WI38 (cell line): ENCODE data around the gene GRID1.

Source experiments
- H3K4me3 ChIP-seq: 2 replicates; pipeline ENCODE4 v1.5.1; 2011; ENCODE audit warnings: low read depth, mild to moderate bottlenecking, control low read depth, low read length
- TF ChIP-seq, protein P1 (sequence below): IDR thresholded peaks from 2 replicates; pipeline ENCODE4 v1.5.1; 2012; ENCODE audit warnings: low read depth, mild to moderate bottlenecking, control low read depth, low read length

Gene GRID1

DNA sequence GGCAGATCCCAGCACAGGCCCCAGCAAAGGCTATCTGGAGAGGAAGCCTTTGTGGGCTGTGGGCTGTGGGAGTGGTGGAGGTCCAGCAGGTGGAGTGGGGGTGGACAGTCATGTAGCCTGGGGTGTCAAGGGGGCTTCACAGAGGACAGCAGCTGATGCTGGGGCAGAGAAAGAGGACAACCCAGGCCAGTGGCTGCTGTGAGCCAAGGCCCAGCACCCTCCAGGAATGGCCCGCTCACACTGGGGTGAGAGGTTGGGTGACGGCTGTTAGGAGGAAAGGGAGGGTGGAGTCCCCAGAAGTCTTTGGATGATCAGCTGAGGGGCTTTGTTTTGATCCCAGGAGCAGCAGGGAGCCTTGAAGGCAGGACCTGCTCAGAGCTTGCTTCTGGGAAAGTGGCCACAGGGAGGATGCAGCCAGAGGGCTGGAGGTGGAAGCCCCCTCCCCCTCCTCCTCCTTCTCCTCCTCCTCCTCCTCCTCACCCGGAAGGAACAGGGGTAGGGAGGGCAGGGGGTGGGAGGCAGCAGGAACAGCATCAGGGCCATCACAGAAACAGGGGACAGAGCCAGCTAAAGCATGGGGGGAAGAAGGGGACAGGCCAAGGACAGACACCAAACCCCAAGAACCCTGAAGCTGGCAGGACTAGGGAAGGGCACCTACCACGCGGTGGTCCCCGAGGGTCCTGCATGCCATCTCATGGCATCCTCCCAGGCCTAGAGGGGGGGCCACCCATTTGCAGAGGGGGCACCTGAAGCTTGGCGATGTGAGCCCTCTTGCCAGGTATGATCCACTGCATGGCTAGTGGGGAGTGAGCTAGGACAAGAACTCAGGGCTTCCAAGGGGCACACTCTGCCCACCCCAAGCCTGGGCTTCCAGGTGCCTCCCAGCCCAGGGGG, 144.9 kb downstream of the GRID1 start:
- TF ChIP-seq, protein P1, sequence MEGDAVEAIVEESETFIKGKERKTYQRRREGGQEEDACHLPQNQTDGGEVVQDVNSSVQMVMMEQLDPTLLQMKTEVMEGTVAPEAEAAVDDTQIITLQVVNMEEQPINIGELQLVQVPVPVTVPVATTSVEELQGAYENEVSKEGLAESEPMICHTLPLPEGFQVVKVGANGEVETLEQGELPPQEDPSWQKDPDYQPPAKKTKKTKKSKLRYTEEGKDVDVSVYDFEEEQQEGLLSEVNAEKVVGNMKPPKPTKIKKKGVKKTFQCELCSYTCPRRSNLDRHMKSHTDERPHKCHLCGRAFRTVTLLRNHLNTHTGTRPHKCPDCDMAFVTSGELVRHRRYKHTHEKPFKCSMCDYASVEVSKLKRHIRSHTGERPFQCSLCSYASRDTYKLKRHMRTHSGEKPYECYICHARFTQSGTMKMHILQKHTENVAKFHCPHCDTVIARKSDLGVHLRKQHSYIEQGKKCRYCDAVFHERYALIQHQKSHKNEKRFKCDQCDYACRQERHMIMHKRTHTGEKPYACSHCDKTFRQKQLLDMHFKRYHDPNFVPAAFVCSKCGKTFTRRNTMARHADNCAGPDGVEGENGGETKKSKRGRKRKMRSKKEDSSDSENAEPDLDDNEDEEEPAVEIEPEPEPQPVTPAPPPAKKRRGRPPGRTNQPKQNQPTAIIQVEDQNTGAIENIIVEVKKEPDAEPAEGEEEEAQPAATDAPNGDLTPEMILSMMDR = no peak

DNA sequence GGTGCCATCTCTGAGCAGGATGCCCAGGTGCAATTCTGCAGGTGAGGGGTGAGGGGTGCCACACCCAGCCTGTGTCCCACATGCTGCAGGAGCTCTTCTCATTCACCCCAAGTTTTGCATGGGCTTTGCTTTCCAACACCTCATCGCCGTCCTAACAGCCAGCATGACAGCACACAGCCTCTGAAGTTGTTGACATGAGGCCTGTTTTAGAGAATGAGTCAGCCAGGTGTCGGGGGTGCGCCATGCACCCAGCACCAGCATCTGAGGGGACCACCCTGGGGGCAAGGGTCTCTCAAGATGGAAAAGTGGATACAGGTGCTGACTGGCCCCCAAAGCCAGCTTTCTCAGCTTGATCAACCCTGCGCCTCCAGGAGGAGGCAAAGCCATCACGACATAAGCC, 146.0 kb downstream of the GRID1 start:
- TF ChIP-seq, protein P1 = no peak
- no peak overlapping the region for H3K4me3 ChIP-seq

More for the DNA sequence above, 144.9 kb downstream of the GRID1 start:
- H3K4me3 ChIP-seq = no peak overlapping the region

DNA sequence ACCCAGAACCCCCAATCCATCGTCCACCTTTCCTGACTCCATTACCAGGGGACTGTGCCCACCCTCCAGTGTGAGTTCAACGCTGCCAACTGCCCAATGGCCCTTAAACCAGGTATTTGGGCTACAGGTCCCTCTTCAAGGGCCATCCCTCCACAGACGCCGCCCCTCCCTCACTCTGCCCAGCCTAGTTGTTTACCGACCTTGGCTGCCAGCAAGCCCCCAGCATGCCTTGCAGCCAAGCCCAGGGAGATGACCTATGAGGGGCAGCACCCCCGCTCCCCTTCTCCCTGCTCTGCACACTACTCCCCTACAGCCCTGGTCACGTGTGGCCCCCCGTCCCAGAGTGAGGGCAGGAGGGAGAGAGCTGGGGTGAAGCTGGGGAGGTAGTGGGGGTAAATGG, 147.3 kb downstream of the GRID1 start:
- no peak overlapping the region for H3K4me3 ChIP-seq
- TF ChIP-seq, protein P1 = no peak

DNA sequence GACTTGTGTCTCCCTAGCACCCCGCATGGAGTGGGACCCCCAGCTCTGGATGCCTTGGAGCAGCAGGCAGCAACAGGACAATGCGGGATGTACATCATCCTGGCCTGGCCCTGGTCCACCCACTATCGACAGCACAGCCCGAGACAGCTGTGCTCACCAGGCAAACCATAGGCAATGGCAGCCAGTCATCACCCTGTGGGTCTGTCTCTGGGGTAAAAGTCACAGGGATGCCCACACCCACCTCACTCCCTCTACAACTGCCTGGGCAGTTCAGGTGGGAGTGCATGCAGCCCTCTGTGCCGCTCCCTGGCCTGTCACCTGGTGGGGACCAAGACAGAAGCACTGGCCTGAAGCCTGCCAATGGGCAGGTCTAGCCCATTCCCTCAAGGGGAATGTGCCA, 147.8 kb downstream of the GRID1 start:
- TF ChIP-seq, protein P1 = no peak
- H3K4me3 ChIP-seq = no peak overlapping the region

DNA sequence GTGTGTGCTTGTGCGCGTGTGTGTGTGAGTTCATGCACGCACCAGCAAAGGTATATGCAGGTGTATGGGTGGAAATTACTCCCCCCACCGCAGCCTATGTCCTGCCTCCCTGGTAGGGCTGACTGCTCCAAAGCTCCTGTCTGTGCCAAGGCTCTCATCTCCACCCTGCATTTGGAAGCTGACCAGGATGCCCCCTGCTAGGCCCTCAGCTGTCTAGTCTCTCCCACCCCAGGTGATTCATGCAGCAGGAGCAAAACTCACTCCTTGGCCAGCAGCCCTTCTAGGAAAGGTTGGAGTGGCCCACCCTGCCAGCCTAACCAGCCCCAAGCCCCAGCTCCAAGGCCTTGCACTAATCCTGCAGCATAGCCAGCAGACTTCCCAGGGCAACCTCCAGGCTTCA, 148.4 kb downstream of the GRID1 start:
- TF ChIP-seq, protein P1 = no peak
- no peak overlapping the region for H3K4me3 ChIP-seq

DNA sequence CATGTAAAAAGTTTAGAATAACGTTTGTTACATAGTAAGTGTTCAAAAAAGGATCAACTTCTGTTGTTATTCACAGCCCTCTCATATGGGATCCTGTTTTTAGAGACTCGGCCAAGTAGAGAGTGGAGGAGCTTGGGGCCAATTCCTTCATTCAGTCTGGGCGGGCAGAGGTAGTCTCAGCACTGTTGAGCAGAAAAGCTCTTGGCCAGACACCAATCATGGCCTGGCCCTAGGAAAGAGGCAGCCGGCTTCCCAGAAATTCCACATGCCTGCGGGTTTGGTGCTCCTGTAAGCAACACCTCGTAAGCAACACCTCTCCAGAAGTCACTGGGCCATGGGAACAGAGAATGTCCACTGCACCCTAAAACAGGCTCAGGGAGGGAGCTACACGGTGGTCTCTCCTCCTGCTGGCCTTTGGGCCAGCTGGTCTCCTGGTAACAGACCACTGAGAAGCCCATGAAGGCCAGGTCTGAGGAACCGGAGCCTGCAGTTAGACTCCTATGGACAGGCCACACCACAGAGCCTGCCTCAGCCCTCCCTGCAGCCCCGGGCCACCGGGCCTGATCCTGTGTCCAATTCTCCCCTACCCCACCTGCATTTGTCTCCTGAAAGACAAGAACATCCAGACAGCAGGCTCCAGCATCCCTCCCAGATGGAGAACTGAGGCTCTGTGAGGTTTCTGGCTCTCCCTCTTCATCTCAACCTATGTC, 149.1 kb downstream of the GRID1 start:
- TF ChIP-seq, protein P1 = no peak
- H3K4me3 ChIP-seq = no peak overlapping the region

DNA sequence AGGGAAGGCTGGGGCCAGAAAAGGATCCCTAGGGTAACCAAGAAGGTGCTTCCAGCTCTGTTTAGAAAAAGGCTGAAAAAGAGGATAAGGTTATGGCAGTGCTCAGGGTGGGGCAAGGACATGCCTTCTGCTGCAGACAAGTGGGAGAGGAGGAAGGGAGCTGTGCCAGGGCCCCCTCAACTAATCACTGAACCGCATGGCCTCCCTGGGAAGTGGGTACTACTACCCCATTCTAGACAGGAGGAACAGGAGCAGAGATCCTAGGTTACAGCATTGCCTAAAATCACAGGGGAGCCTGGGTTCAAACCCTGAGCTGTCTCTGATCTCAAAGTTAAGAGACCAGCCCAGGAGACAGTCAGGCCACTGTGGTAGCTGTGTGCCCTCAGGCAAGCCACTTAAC, 149.7 kb downstream of the GRID1 start:
- no peak overlapping the region for H3K4me3 ChIP-seq

More for the DNA sequence above, 149.7 kb downstream of the GRID1 start:
- TF ChIP-seq, protein P1 = no peak
